ENCODE data around the gene MGMT. TPM values are rescaled to one million over a fixed set of nuclear protein-coding genes. Genes with fewer than 3 reads are reported as not detected.

MGMT gene
- polyA plus RNA-seq, 1 of the 3 experiments (the other 2 are of a cell fraction), result 10.8 TPM

DNA sequence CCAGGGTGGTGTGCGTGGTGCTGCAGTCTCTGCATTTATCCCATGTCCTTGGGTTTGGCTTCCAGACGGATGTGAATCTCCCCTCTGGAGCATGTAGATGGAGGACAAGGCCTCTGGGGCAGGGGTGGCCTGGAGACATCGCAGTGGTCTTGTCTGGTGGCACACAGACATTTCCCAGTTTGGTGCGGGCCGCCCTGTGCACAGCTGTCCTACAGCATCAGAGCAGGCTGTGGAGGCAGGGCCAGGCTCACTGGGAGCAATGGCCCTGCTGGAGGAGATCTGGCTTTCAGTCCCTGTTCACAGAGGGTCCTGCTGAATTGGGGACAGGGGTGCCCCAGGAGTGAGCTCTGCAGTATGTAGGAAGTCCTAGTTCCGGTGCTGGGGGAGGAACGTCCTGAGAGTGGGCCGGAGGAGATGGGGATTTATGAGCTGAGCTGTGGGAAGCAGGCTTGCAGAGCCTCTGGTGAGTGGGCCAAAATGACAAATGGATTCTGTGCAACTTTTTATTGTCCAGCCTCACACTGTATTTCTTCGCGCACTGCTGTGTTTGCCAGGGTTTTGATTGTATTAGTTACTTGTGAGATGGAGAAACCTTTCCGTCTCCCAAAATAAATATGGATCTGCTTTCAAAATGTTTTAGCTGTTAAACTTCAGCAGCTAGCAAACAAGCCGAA, 40.3 kb downstream of the MGMT start:
- Histone ChIP-seq H3K27ac (ENCODE audit: low read depth in 2 of 2, low read length in 1 of 2) (no peak overlapping the region), H4K20me1 (ENCODE audit: insufficient read depth) (no peaks in the 10 kb centered on the region), H3K36me3 (replicated peaks in 1 of 2; ENCODE audit: control insufficient read depth in 1 of 2, insufficient read depth in 2 of 2, low read length in 1 of 2) (no peaks in the 10 kb centered on the region), H3K9me3 (0 out of 2 replicates have a peak, but pooled peaks cover 3% of the 10 kb centered on the region), H2AFZ (ENCODE audit: low read depth) (no peak overlapping the region), H3K79me2 (ENCODE audit: insufficient read depth) (no peaks in the 10 kb centered on the region), H3K4me2 (no peak overlapping the region), H3K4me3 (ENCODE audit: low read depth in 2 of 2, low read length in 1 of 2) (no peak overlapping the region), H3K9ac (no peak overlapping the region), H3K27me3 (ENCODE audit: insufficient read depth) (no peaks in the 10 kb centered on the region), H3F3A (replicated peaks; ENCODE audit: insufficient read depth) (no peaks in the 10 kb centered on the region), H3K4me1 (ENCODE audit: control insufficient read depth in 1 of 2, insufficient read depth in 2 of 2, low read depth in 1 of 2, low read length in 1 of 2) (peaks cover 0 to 17% of the 10 kb centered on the region in 2 experiments; a peak in 1 of 4 replicates), H3K9me2 (no peaks in the 10 kb centered on the region)
- TF ChIP-seq RCOR1 (IDR thresholded peaks at IDR 0.05; ENCODE audit: low read length), result no peak
- TF ChIP-seq MXI1 (IDR thresholded peaks at IDR 0.05; ENCODE audit: low read depth, low read length), result no peak
- TF ChIP-seq RAD21 (IDR thresholded peaks at IDR 0.05; ENCODE audit: low read length), result no peak
- TF ChIP-seq EZH2phosphoT487 (IDR thresholded peaks at IDR 0.05; ENCODE audit: borderline replicate concordance, low read depth), result no peak
- TF ChIP-seq FOXJ3 (CRISPR knock-in tag; IDR thresholded peaks at IDR 0.05), result no peak
- TF ChIP-seq, protein P1, sequence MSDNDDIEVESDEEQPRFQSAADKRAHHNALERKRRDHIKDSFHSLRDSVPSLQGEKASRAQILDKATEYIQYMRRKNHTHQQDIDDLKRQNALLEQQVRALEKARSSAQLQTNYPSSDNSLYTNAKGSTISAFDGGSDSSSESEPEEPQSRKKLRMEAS (IDR thresholded peaks at IDR 0.05; ENCODE audit: low read depth), result no peak
- TF ChIP-seq SMC3 (IDR thresholded peaks at IDR 0.05; ENCODE audit: low read depth, low read length), result no peak
- no peak for TF ChIP-seq YY1 (IDR thresholded peaks at IDR 0.05; ENCODE audit: low read depth)
- no peak for TF ChIP-seq MEF2A (IDR thresholded peaks at IDR 0.05; ENCODE audit: borderline replicate concordance, low read depth)
- TF ChIP-seq, protein P2, sequence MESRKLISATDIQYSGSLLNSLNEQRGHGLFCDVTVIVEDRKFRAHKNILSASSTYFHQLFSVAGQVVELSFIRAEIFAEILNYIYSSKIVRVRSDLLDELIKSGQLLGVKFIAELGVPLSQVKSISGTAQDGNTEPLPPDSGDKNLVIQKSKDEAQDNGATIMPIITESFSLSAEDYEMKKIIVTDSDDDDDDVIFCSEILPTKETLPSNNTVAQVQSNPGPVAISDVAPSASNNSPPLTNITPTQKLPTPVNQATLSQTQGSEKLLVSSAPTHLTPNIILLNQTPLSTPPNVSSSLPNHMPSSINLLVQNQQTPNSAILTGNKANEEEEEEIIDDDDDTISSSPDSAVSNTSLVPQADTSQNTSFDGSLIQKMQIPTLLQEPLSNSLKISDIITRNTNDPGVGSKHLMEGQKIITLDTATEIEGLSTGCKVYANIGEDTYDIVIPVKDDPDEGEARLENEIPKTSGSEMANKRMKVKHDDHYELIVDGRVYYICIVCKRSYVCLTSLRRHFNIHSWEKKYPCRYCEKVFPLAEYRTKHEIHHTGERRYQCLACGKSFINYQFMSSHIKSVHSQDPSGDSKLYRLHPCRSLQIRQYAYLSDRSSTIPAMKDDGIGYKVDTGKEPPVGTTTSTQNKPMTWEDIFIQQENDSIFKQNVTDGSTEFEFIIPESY (IDR thresholded peaks at IDR 0.05; ENCODE audit: borderline replicate concordance, low read depth), result no peak
- no peak for TF ChIP-seq ELF1 (IDR thresholded peaks at IDR 0.05)
- TF ChIP-seq, protein P3, sequence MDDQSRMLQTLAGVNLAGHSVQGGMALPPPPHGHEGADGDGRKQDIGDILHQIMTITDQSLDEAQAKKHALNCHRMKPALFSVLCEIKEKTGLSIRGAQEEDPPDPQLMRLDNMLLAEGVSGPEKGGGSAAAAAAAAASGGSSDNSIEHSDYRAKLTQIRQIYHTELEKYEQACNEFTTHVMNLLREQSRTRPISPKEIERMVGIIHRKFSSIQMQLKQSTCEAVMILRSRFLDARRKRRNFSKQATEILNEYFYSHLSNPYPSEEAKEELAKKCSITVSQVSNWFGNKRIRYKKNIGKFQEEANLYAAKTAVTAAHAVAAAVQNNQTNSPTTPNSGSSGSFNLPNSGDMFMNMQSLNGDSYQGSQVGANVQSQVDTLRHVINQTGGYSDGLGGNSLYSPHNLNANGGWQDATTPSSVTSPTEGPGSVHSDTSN (IDR thresholded peaks at IDR 0.05), result no peak
- TF ChIP-seq, protein P4, sequence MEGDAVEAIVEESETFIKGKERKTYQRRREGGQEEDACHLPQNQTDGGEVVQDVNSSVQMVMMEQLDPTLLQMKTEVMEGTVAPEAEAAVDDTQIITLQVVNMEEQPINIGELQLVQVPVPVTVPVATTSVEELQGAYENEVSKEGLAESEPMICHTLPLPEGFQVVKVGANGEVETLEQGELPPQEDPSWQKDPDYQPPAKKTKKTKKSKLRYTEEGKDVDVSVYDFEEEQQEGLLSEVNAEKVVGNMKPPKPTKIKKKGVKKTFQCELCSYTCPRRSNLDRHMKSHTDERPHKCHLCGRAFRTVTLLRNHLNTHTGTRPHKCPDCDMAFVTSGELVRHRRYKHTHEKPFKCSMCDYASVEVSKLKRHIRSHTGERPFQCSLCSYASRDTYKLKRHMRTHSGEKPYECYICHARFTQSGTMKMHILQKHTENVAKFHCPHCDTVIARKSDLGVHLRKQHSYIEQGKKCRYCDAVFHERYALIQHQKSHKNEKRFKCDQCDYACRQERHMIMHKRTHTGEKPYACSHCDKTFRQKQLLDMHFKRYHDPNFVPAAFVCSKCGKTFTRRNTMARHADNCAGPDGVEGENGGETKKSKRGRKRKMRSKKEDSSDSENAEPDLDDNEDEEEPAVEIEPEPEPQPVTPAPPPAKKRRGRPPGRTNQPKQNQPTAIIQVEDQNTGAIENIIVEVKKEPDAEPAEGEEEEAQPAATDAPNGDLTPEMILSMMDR (IDR thresholded peaks at IDR 0.05), result no peak
- TF ChIP-seq, protein P5, sequence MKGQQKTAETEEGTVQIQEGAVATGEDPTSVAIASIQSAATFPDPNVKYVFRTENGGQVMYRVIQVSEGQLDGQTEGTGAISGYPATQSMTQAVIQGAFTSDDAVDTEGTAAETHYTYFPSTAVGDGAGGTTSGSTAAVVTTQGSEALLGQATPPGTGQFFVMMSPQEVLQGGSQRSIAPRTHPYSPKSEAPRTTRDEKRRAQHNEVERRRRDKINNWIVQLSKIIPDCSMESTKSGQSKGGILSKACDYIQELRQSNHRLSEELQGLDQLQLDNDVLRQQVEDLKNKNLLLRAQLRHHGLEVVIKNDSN (IDR thresholded peaks at IDR 0.05; ENCODE audit: borderline replicate concordance, low read depth), result no peak
- TF ChIP-seq, protein P6, sequence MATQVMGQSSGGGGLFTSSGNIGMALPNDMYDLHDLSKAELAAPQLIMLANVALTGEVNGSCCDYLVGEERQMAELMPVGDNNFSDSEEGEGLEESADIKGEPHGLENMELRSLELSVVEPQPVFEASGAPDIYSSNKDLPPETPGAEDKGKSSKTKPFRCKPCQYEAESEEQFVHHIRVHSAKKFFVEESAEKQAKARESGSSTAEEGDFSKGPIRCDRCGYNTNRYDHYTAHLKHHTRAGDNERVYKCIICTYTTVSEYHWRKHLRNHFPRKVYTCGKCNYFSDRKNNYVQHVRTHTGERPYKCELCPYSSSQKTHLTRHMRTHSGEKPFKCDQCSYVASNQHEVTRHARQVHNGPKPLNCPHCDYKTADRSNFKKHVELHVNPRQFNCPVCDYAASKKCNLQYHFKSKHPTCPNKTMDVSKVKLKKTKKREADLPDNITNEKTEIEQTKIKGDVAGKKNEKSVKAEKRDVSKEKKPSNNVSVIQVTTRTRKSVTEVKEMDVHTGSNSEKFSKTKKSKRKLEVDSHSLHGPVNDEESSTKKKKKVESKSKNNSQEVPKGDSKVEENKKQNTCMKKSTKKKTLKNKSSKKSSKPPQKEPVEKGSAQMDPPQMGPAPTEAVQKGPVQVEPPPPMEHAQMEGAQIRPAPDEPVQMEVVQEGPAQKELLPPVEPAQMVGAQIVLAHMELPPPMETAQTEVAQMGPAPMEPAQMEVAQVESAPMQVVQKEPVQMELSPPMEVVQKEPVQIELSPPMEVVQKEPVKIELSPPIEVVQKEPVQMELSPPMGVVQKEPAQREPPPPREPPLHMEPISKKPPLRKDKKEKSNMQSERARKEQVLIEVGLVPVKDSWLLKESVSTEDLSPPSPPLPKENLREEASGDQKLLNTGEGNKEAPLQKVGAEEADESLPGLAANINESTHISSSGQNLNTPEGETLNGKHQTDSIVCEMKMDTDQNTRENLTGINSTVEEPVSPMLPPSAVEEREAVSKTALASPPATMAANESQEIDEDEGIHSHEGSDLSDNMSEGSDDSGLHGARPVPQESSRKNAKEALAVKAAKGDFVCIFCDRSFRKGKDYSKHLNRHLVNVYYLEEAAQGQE (IDR thresholded peaks at IDR 0.05; ENCODE audit: low read depth, low read length), result no peak
- TF ChIP-seq CHD2 (IDR thresholded peaks at IDR 0.05; ENCODE audit: low read length, partially characterized antibody), result no peak
- DNase-seq, result no peak
- WGBS (ENCODE audit: low lambda C conversion rate), result 84% methylated on average over 7 of the region's 12 CpGs
- POLR2A ChIA-PET, result no interaction called here
- CTCF ChIA-PET, result no interaction called here

Data from SK-N-SH (cell line).